BE2C (cell line): ENCODE data around the gene WNT7A.

Source experiments
- DNase-seq: peaks from one replicate; pipeline ENCODE4 v3.0.0-alpha.2; 2020
- H3K27me3 ChIP-seq: fragments of 250-450 bp; sonication (Bioruptor Pico); 2 replicates; pipeline ENCODE4 v1.5.1; 2020; ENCODE audit warnings: mild to moderate bottlenecking
- H3K36me3 ChIP-seq: fragments of 250-450 bp; sonication (Bioruptor Pico); 2 replicates; pipeline ENCODE4 v1.5.1; 2020; ENCODE audit warnings: mild to moderate bottlenecking
- H3K4me1 ChIP-seq: fragments of 250-450 bp; sonication (Bioruptor Pico); 2 replicates; pipeline ENCODE4 v1.5.1; 2020
- H3K4me3 ChIP-seq: 2 replicates; pipeline ENCODE4 v1.5.1; 2011; ENCODE audit warnings: low read depth, low read length
- H3K9me3 ChIP-seq: fragments of 250-450 bp; sonication (Bioruptor Pico); 2 replicates; pipeline ENCODE4 v1.5.1; 2020
- TF ChIP-seq, protein P1 (sequence below): IDR thresholded peaks from 2 replicates; pipeline ENCODE4 v1.5.1; 2012; ENCODE audit warnings: mild to moderate bottlenecking, low read depth, low read length

The WNT7A gene

DNA sequence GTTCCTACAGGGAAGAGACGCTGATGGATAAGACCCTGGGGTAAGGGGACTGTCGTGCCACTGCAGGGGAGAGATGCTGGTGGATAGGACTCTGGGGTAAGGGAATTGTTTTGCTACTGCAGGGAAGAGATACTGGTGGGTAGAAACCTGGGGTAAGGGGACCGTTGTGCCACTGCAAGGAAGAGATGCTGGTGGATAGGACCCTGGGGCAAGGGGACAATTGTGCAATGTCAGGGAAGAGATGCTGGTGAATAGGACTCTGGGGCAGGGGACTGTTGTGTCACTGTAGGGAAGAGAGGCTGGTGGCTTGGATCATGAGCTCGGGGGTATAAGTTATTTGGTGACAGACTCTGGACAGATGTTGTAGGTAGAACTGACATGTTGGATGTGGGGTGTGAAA is 37.6 kb downstream of the WNT7A start:
- Histone ChIP-seq H3K4me3 (no peak overlapping the region), H3K36me3 (no peaks in the 10 kb centered on the region), H3K27me3 (no peaks in the 10 kb centered on the region), H3K9me3 (no peaks in the 10 kb centered on the region), H3K4me1 (no peaks in the 10 kb centered on the region)
- TF ChIP-seq, protein P1, sequence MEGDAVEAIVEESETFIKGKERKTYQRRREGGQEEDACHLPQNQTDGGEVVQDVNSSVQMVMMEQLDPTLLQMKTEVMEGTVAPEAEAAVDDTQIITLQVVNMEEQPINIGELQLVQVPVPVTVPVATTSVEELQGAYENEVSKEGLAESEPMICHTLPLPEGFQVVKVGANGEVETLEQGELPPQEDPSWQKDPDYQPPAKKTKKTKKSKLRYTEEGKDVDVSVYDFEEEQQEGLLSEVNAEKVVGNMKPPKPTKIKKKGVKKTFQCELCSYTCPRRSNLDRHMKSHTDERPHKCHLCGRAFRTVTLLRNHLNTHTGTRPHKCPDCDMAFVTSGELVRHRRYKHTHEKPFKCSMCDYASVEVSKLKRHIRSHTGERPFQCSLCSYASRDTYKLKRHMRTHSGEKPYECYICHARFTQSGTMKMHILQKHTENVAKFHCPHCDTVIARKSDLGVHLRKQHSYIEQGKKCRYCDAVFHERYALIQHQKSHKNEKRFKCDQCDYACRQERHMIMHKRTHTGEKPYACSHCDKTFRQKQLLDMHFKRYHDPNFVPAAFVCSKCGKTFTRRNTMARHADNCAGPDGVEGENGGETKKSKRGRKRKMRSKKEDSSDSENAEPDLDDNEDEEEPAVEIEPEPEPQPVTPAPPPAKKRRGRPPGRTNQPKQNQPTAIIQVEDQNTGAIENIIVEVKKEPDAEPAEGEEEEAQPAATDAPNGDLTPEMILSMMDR, result no peak
- DNase-seq, result no peak

DNA sequence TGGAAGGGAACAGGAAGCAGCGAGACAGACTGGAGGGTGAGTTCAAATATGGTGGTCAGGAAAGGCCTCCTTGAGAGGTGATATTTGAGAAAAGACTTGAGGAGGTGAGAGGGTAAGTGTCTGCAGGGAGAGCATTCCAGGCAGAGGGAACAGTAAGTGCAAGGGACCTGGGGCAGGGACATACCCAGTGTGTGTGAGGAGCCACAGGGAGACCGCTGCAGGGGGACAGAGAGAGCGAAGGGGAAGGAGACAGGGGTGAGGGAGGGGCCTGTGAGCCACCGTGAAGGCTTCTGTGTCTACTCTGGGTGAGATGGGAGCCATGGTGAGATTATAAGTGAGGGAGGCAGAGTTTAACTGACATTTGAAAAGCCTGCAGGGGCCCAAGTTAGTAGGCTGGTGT is 38.0 kb downstream of the WNT7A start:
- no peaks in the 10 kb centered on the region for H3K27me3 ChIP-seq
- TF ChIP-seq, protein P1, result no peak
- H3K9me3 ChIP-seq, result no peaks in the 10 kb centered on the region
- H3K4me1 ChIP-seq, result no peaks in the 10 kb centered on the region
- H3K36me3 ChIP-seq, result no peaks in the 10 kb centered on the region
- DNase-seq, result no peak
- no peak overlapping the region for H3K4me3 ChIP-seq

DNA sequence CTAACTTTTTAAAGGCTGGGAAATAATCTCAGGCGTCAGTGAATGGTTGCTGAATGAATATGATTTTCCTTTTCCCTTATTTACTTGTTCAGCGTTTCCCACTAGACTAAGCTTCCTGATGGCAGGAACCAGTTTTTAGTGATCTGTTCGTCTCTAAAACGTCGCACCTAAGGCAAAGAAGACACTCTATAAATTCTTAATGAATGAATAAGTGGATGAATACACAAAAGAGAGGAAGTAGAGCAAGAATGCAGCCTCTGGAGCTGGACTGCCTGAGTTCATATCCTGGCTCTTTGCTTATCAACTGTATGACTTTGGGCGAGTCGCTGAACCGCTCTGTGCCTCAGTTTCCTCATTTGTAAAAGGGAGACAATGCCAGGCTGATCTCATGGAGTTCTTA is 38.7 kb downstream of the WNT7A start:
- TF ChIP-seq, protein P1, result no peak
- H3K4me1 ChIP-seq, result no peaks in the 10 kb centered on the region
- no peaks in the 10 kb centered on the region for H3K27me3 ChIP-seq
- no peaks in the 10 kb centered on the region for H3K9me3 ChIP-seq
- no peaks in the 10 kb centered on the region for H3K36me3 ChIP-seq
- no peak overlapping the region for H3K4me3 ChIP-seq
- DNase-seq, result no peak

DNA sequence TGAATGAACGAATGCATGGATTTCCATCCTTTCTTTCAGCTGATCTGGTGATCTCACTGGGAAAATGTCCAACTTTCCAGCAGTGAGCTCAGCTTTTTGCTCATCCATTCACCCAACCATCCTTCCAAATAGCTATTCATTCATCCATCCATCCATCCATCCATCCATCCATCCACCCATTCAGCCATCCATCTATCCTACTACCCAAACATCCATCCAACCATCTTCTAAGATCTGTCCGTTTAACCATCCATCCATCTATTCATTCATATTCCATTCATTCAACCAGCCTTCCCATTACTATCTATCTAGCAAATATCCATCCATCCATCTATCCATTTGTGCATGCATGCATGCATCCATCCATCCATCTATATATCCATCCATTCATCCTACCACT is 39.4 kb downstream of the WNT7A start:
- H3K9me3 ChIP-seq, result no peaks in the 10 kb centered on the region
- no peak for DNase-seq
- no peaks in the 10 kb centered on the region for H3K36me3 ChIP-seq
- H3K27me3 ChIP-seq, result no peaks in the 10 kb centered on the region
- TF ChIP-seq, protein P1, result no peak
- no peak overlapping the region for H3K4me3 ChIP-seq
- H3K4me1 ChIP-seq, result no peaks in the 10 kb centered on the region

DNA sequence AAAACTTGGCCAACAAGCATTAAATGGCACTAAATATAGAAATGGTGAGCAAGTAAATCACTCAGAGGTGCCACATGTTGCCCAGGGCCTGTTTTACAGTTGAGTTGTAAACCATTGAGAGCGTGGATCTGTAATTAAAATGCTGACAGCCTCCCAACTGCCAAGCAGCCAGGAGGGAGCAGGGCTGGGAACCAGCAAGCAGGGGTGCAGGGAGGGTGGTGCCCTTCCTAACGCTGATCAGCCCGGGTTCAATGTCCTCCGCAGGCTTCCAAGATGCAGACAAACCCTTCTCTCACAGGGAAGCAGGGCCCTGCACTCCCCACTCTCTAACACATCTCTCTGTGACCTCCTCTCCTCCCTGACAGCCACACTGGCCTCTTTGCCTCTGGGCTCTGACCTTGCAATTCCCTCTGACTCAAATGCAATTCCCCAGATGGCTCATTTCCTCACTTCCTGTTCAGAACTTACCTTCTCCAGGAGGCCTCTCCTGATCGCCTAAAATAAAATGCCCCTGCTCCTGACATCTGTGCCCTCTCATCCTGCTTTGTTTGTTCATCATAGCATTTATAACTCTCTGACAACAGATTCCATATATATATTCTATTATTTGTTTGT is 40.0 kb downstream of the WNT7A start:
- Histone ChIP-seq H3K27me3 (no peaks in the 10 kb centered on the region), H3K9me3 (no peaks in the 10 kb centered on the region), H3K4me3 (no peak overlapping the region), H3K36me3 (no peaks in the 10 kb centered on the region), H3K4me1 (no peaks in the 10 kb centered on the region)
- TF ChIP-seq, protein P1, result no peak
- DNase-seq, result no peak

DNA sequence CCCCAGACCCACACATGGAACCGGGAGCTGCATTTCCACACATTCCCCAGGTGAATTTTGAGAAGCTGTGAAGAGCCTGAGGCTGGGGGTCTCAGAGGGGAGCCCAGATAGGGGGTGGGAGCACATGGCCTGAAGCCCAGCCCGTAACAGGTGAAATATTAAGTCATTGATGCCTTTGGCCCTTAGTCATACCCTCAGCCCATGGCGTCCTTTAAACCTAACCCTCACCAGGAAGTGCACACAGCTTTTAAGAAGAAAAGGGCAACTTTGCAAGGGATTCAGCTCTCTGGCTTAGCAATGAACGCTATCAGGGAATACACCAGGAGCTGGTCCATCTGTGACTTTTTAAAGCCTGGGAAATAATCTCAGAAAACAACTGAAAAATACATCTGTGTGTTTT is 40.6 kb downstream of the WNT7A start:
- Histone ChIP-seq H3K9me3 (no peaks in the 10 kb centered on the region), H3K27me3 (no peaks in the 10 kb centered on the region), H3K4me3 (no peak overlapping the region), H3K4me1 (no peaks in the 10 kb centered on the region), H3K36me3 (no peaks in the 10 kb centered on the region)
- TF ChIP-seq, protein P1, result no peak
- DNase-seq, result no peak
